Measurements from ENCODE around the gene MCM3. TPM values are rescaled to one million over a fixed set of nuclear protein-coding genes. Genes with fewer than 3 reads are reported as not detected.

Gene MCM3
- polyA plus RNA-seq, 1 of the 3 experiments (the other 2 are of a cell fraction) = 62.4 TPM

- Histone ChIP-seq H3K27ac (ENCODE audit: low read depth in 2 of 2, low read length in 1 of 2) (no peak overlapping the region), H3K9me3 (no peaks in the 10 kb centered on the region), H3K27me3 (ENCODE audit: insufficient read depth) (no peaks in the 10 kb centered on the region), H3K9ac (no peak overlapping the region), H2AFZ (ENCODE audit: low read depth) (no peak overlapping the region), H3K9me2 (no peaks in the 10 kb centered on the region), H3K79me2 (ENCODE audit: insufficient read depth) (no peaks in the 10 kb centered on the region), H3F3A (replicated peaks; ENCODE audit: insufficient read depth) (no peaks in the 10 kb centered on the region), H3K4me1 (ENCODE audit: control insufficient read depth in 1 of 2, insufficient read depth in 2 of 2, low read depth in 1 of 2, low read length in 1 of 2) (peaks cover 0 to 12% of the 10 kb centered on the region in 2 experiments; a peak in 2 of 4 replicates), H4K20me1 (ENCODE audit: insufficient read depth) (no peaks in the 10 kb centered on the region), H3K4me2 (no peak overlapping the region), H3K36me3 (replicated peaks in 1 of 2; ENCODE audit: control insufficient read depth in 1 of 2, insufficient read depth in 2 of 2, low read length in 1 of 2) (no peaks in the 10 kb centered on the region), H3K4me3 (ENCODE audit: low read depth in 2 of 2, low read length in 1 of 2) (no peak overlapping the region)
- no peak for TF ChIP-seq CTCF (IDR thresholded peaks at IDR 0.05)
- no peak for TF ChIP-seq TEAD4 (IDR thresholded peaks at IDR 0.05; ENCODE audit: borderline replicate concordance, insufficient read depth)
- no peak for TF ChIP-seq POLR2AphosphoS5 (IDR thresholded peaks at IDR 0.05; ENCODE audit: low read depth, low read length)
- no peak for TF ChIP-seq MXI1 (IDR thresholded peaks at IDR 0.05; ENCODE audit: low read depth, low read length)
- no peak for TF ChIP-seq NRF1 (IDR thresholded peaks at IDR 0.05; ENCODE audit: low read depth, low read length)
- TF ChIP-seq SMC3 (IDR thresholded peaks at IDR 0.05; ENCODE audit: low read depth, low read length) = no peak
- no peak for TF ChIP-seq USF2 (IDR thresholded peaks at IDR 0.05; ENCODE audit: borderline replicate concordance, low read depth, low read length)
- TF ChIP-seq RCOR1 (IDR thresholded peaks at IDR 0.05; ENCODE audit: low read length) = no peak
- no peak for TF ChIP-seq NFIC (IDR thresholded peaks at IDR 0.05; ENCODE audit: borderline replicate concordance)
- TF ChIP-seq RFX5 (IDR thresholded peaks at IDR 0.05; ENCODE audit: low read length) = no peak
- no peak for TF ChIP-seq GATA2 (CRISPR knock-in tag; IDR thresholded peaks at IDR 0.05)
- no peak for TF ChIP-seq FOXJ3 (CRISPR knock-in tag; IDR thresholded peaks at IDR 0.05)
- 88% methylated on average over 2 of the region's 2 CpGs for WGBS (ENCODE audit: low lambda C conversion rate)
- ChIA-PET CTCF (interaction anchor here (1.4 kb wide), 1 partner anchor 85 kb away, joined by 3 read pairs; no protein-coding TSS in a partner anchor), POLR2A (no interaction called here)
- no peak for DNase-seq
Measured at GRCh38 chr6:52314752-52315151, 30.2 kb upstream of the MCM3 start.

GRCh38 chr6:52312461-52312860, 27.9 kb upstream of the MCM3 start:
- no peak overlapping the region for H2AFZ ChIP-seq (ENCODE audit: low read depth)
- H3K9me2 ChIP-seq = no peaks in the 10 kb centered on the region
- TF ChIP-seq CHD2 (IDR thresholded peaks at IDR 0.05; ENCODE audit: low read length, partially characterized antibody) = no peak
- TF ChIP-seq EP300 (IDR thresholded peaks at IDR 0.05; ENCODE audit: borderline replicate concordance in 1 of 2, low read depth in 1 of 2, low read length in 1 of 2) = peak in 1 of 2 experiments; percentile 40; a peak in 1 of 4 replicates
- no peak for TF ChIP-seq SMC3 (IDR thresholded peaks at IDR 0.05; ENCODE audit: low read depth, low read length)
- no peak for TF ChIP-seq POLR2AphosphoS5 (IDR thresholded peaks at IDR 0.05; ENCODE audit: low read depth, low read length)
- no peak for TF ChIP-seq IRF3 (IDR thresholded peaks at IDR 0.05; ENCODE audit: low read depth, low read length)
- TF ChIP-seq RAD21 (IDR thresholded peaks at IDR 0.05; ENCODE audit: low read length) = no peak
- TF ChIP-seq NFIC (IDR thresholded peaks at IDR 0.05; ENCODE audit: borderline replicate concordance) = no peak
- H4K20me1 ChIP-seq (ENCODE audit: insufficient read depth) = no peaks in the 10 kb centered on the region
- ChIA-PET CTCF (interaction anchor here (1.4 kb wide), 1 partner anchor 10 kb away, joined by 5 read pairs; no protein-coding TSS in a partner anchor), POLR2A (no interaction called here)
- no peaks in the 10 kb centered on the region for H3K79me2 ChIP-seq (ENCODE audit: insufficient read depth)
- DNase-seq = no peak
- H3K4me1 ChIP-seq (ENCODE audit: control insufficient read depth in 1 of 2, insufficient read depth in 2 of 2, low read depth in 1 of 2, low read length in 1 of 2) = no peaks in the 10 kb centered on the region
- no peak overlapping the region for H3K4me2 ChIP-seq
- H3K27me3 ChIP-seq (ENCODE audit: insufficient read depth) = no peaks in the 10 kb centered on the region
- H3K27ac ChIP-seq (ENCODE audit: low read depth in 2 of 2, low read length in 1 of 2) = no peak overlapping the region
- no peak overlapping the region for H3K4me3 ChIP-seq (ENCODE audit: low read depth in 2 of 2, low read length in 1 of 2)
- H3K9me3 ChIP-seq = no peaks in the 10 kb centered on the region
- H3K36me3 ChIP-seq (replicated peaks in 1 of 2; ENCODE audit: control insufficient read depth in 1 of 2, insufficient read depth in 2 of 2, low read length in 1 of 2) = no peaks in the 10 kb centered on the region
- H3F3A ChIP-seq (replicated peaks; ENCODE audit: insufficient read depth) = no peaks in the 10 kb centered on the region
- WGBS (ENCODE audit: low lambda C conversion rate) = 78% methylated on average over 2 of the region's 2 CpGs
- no peak overlapping the region for H3K9ac ChIP-seq

Measured in SK-N-SH (cell line).